Measurements from ENCODE around the gene MYZAP. TPM values are rescaled to one million over a fixed set of nuclear protein-coding genes. Genes with fewer than 3 reads are reported as not detected.

Gene MYZAP
- total and polyA plus RNA-seq, 4 donors: 0.50 to 1.8 (median 0.99) TPM

GRCh38 chr15:57698991-57699390 lies 107.3 kb downstream of the MYZAP start:
- no peaks in the 10 kb centered on the region for H3K27me3 ChIP-seq (ENCODE audit: control insufficient read depth in 4 of 4, insufficient read depth in 4 of 4, low read length in 3 of 4)
- no peak overlapping the region for H3K27ac ChIP-seq (ENCODE audit: low read depth in 1 of 2, low read length in 2 of 2)
- WGBS: 85% methylated on average over 4 of the region's 4 CpGs
- H3K4me1 ChIP-seq (ENCODE audit: control insufficient read depth in 4 of 4, insufficient read depth in 4 of 4, low read length in 3 of 4): no peaks in the 10 kb centered on the region
- no peaks in the 10 kb centered on the region for H3K36me3 ChIP-seq (ENCODE audit: control insufficient read depth in 4 of 4, insufficient read depth in 3 of 4, low read depth in 1 of 4, low read length in 3 of 4)
- no peak overlapping the region for H3K9ac ChIP-seq (ENCODE audit: low read depth in 1 of 2, low read length in 2 of 2)
- no peak overlapping the region for H3K4me3 ChIP-seq (ENCODE audit: low read depth in 1 of 3, low read length in 3 of 3)
- no peak for TF ChIP-seq JUND (IDR thresholded peaks at IDR 0.05)
- no peak for DNase-seq (ENCODE audit: low spot score)
- no peaks in the 10 kb centered on the region for H3K9me3 ChIP-seq (ENCODE audit: control insufficient read depth in 4 of 4, low read length in 3 of 4)

- Histone ChIP-seq H3K9me3 (ENCODE audit: control insufficient read depth in 4 of 4, low read length in 3 of 4) (no peaks in the 10 kb centered on the region), H3K27ac (ENCODE audit: low read depth in 1 of 2, low read length in 2 of 2) (no peak overlapping the region), H3K4me1 (ENCODE audit: control insufficient read depth in 4 of 4, insufficient read depth in 4 of 4, low read length in 3 of 4) (peaks cover 0 to 13% (median 8%) of the 10 kb centered on the region in 4 donors), H3K36me3 (ENCODE audit: control insufficient read depth in 4 of 4, insufficient read depth in 3 of 4, low read depth in 1 of 4, low read length in 3 of 4) (no peaks in the 10 kb centered on the region), H3K9ac (ENCODE audit: low read depth in 1 of 2, low read length in 2 of 2) (no peak overlapping the region), H3K4me3 (ENCODE audit: low read depth in 1 of 3, low read length in 3 of 3) (no peak overlapping the region), H3K27me3 (ENCODE audit: control insufficient read depth in 4 of 4, insufficient read depth in 4 of 4, low read length in 3 of 4) (no peaks in the 10 kb centered on the region)
- DNase-seq (ENCODE audit: low spot score): no peak
- TF ChIP-seq FOXA2 (IDR thresholded peaks at IDR 0.05) (no peak), REST (IDR thresholded peaks at IDR 0.05) (no peak), YY1 (IDR thresholded peaks at IDR 0.05) (no peak), RAD21 (IDR thresholded peaks at IDR 0.05) (no peak), HNF4A (conservative IDR thresholded peaks at IDR 0.05) (no peak), FOXA1 (IDR thresholded peaks at IDR 0.05) (no peak), RXRA (IDR thresholded peaks at IDR 0.05) (no peak), TAF1 (conservative IDR thresholded peaks at IDR 0.05) (no peak), GABPA (IDR thresholded peaks at IDR 0.05 in 1 of 2, conservative IDR thresholded peaks at IDR 0.05 in 1 of 2) (no peak), MAX (IDR thresholded peaks at IDR 0.05) (no peak), ATF3 (IDR thresholded peaks at IDR 0.05) (no peak), NR2F2 (IDR thresholded peaks at IDR 0.05) (no peak), HNF4G (IDR thresholded peaks at IDR 0.05) (no peak), SP1 (IDR thresholded peaks at IDR 0.05) (no peak), ZBTB33 (IDR thresholded peaks at IDR 0.05) (no peak)
- WGBS: 28% methylated on average over 2 of the region's 2 CpGs
Observed at GRCh38 chr15:57703387-57703786, 111.7 kb downstream of the MYZAP start.

Data from liver (tissue), 9 donors.